OCI-LY1 (cell line): ENCODE data around the gene SPOCD1.

Source experiments
- CTCF ChIP-seq: fragments of 200-600 bp; sonication (generic), shearing (Covaris generic); IDR thresholded peaks from 2 replicates; pipeline ENCODE4 v1.5.1; 2017; ENCODE audit warnings: mild to moderate bottlenecking, antibody characterized with exemption, low read length, moderate library complexity, mixed read lengths
- EZH2 ChIP-seq: fragments of 200-600 bp; sonication (generic), shearing (Covaris generic); IDR thresholded peaks from 2 replicates; pipeline ENCODE4 v1.8.0; 2017; ENCODE audit warnings: borderline replicate concordance, mixed run types, mild to moderate bottlenecking, antibody characterized with exemption, low read length, moderate library complexity, mixed read lengths

GRCh38 chr1:31792116-31792515 is 23.7 kb downstream of the SPOCD1 start:
- no peak for TF ChIP-seq CTCF
- no peak for TF ChIP-seq EZH2
